Stimulated activated CD8-positive, alpha-beta memory T cell treated with anti-CD3 and anti-CD28 coated beads, Interleukin-15, amount 100 ng/mL, for 4 hours (primary cell): Measurements from ENCODE around the gene CALD1.

Experiments
- DNase-seq, 2 donors: peaks; one replicate each; pipeline ENCODE4 v3.0.0-alpha.2; 2020; ENCODE audit warnings: low read depth in 2 of 2

The CALD1 gene

DNA sequence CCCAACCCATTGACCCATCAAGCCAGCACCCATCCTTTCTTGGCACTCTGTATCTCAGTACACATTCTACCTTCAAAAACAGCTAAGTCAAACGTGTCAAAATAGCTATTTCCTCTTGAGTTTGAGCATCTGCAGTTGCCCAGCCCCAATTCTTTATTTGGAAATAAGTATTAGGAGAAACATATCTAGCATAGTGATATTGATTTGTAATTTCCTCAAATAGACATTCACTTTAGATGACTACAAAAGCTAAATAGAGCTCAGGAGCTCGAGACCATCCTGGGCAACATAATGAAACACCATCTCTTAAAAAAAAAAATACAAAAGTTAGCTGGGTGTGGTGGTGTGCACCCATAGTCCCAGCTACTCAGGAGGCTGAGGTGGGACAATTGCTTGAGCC, 147.6 kb downstream of the CALD1 start:
- DNase-seq = no peak

DNA sequence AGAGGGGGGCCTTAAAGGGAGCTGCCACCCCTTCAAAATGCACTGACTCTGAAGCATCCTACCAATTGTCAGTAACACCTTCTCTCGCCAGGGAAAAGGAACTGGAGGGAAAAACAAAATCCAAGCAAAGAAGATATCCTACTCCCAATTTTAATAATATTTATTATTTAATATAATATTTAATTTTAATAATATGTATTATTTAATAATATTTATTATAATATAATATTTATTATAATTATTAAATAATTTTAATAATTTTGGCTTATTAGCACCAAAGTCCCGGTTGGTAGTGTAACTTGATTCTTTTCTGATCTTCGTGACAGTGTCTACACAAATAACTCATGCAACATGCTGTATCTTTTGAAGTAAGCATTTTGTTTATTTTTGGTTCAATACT, 148.3 kb downstream of the CALD1 start:
- no peak for DNase-seq

DNA sequence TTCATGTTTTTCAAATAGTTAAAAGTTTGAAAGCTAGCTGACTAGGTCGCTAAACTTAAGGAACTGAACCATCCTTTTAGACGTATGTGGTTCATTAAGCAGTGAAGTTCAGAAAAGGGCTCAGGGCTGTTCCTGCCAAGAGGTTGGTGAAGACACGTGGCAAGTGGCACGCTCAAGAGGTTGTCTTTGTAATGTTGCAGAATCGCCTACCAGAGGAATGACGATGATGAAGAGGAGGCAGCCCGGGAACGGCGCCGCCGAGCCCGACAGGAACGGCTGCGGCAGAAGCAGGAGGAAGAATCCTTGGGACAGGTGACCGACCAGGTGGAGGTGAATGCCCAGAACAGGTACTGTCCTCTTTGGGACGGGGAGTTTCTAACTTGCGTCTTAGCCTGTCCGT, 149.1 kb downstream of the CALD1 start:
- DNase-seq = no peak

DNA sequence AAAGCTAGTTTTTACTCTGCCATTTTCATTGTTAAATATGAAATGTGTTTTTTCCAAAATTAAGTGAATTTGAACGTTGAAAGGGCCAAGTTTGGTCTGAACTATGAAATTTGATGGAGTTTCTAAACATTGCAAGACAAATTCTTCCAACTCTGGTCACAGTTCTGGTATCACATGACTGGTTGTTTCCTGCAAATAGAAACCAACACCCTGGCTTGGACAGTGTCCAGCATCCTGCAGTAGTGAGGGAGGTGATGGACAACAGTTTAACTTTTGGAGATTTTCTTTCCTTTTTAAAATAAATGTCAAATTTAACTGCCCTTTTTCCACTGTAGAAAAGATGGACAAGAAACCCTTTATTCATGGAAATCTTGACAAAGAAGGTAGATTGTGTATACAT, 152.1 kb downstream of the CALD1 start:
- no peak for DNase-seq

DNA sequence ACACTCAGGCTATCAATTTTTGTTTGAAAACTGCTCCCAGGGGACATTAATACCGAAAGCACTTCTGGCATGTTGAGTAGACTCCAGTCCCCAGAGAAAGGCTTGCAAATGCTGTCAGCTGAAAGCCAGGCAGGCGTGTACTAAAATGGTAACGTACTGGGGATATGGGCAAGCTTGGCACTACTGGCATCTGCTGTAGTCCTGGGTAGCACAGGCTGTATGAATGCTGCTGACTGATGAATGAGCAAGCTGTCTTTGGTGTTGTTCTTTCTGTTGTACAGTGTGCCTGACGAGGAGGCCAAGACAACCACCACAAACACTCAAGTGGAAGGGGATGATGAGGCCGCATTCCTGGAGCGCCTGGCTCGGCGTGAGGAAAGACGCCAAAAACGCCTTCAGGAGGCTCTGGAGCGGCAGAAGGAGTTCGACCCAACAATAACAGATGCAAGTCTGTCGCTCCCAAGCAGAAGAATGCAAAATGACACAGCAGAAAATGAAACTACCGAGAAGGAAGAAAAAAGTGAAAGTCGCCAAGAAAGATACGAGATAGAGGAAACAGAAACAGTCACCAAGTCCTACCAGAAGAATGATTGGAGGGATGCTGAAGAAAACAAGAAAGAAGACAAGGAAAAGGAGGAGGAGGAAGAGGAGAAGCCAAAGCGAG, 153.4 kb downstream of the CALD1 start:
- no peak for DNase-seq

DNA sequence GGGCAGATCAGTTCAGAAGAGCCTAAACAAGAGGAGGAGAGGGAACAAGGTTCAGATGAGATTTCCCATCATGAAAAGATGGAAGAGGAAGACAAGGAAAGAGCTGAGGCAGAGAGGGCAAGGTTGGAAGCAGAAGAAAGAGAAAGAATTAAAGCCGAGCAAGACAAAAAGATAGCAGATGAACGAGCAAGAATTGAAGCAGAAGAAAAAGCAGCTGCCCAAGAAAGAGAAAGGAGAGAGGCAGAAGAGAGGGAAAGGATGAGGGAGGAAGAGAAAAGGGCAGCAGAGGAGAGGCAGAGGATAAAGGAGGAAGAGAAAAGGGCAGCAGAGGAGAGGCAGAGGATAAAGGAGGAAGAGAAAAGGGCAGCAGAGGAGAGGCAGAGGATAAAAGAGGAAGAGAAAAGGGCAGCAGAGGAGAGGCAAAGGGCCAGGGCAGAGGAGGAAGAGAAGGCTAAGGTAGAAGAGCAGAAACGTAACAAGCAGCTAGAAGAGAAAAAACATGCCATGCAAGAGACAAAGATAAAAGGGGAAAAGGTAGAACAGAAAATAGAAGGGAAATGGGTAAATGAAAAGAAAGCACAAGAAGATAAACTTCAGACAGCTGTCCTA, 154.1 kb downstream of the CALD1 start:
- DNase-seq = no peak

DNA sequence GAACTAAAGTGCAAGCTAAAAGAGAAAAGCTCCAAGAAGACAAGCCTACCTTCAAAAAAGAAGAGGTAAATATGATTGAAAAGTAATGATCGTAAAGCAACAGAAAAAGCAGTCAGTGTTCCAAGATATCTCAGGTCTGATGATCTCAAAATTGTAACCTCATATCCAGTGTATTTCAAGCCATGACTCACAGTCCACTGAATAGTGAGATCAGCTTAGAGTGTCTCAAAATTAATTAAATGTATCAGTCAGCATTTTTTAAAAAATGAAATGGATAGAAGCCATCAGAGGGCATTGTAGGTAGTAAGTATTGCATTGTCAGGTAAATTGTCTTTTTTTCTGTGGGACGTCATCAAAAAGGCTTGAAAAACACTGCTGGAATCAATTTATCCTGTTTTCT, 156.3 kb downstream of the CALD1 start:
- DNase-seq = no peak

DNA sequence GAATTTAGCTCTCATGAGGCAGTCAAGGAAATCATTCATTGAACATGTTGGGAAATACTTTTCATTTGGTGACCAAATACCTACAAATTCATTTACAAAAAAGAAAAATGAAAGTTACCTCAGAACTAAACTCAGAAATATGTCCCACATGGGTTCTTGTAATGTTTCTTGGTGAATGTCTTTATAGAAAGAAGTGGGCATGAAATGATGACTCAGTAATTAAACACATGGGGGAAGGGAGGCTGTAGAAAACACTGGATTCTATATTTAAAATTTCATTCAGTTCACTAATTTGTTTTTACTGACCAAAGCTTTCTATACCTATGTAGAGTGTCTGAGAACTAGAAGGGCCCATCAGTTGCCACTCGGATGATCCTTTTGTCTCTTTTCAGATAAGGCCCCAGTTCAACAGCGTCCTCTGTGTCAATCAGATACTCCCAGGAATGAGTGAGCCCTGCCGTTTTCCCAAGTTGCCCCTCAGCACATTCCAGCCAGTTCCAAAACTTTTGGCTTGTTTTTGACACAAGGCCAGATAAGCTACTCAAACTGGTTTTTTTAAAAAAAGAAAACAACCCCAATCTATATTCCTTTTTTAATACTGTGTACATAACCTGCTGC, 157.6 kb downstream of the CALD1 start:
- DNase-seq = no peak

DNA sequence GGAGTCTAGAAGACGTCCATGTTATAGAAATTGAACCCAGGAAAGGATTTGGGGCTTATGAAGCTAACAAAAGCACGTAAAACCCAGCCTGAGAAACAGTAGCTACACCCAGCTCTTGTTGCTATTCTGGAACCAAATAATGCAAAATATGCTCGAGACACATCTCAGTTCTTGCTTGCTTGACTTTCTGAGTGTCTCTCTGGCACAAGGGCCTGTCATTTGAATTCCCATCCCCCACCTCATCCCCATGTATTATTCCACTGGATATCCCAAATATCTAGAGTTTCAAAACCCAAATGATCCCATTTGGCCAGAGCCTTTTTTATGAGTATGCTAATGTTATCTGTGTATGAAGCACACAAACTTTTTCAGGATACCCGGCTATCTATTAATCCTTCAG, 158.7 kb downstream of the CALD1 start:
- no peak for DNase-seq

DNA sequence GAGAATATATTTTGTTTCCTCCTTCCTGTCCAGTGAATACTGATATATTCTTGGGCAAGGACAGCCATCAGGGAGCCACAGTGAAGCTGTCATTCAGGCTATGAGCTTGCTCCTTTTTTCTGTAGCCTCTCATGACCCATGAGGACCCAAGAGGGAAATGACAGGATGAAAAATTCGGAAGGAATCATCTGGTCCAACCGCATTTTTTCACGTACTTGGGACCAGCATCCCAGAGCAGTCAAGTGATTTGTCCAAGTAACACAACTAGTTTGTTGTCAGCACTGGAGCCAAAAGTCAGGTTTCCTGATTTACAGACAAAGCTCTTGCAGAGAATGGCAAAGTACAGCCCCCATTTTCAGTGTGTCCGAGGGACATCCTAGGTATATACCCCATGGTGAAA, 159.7 kb downstream of the CALD1 start:
- DNase-seq = no peak

DNA sequence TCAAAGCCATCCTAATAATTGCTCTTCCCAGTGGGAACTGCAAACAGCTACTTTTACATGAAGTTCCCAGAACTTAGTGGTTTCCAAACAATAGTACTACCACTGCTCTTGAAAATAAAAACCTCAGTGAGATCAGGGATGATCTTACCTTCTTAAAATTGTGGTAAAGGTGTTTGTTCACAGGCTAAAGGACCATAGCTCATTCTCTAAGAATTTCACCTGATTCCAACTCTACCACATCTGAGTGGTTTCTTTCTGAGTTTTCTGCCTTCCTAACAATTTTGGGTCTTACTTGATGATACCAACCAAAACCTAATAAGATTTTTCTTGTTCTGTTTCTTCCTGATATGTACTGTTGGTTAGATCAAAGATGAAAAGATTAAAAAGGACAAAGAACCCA, 161.3 kb downstream of the CALD1 start:
- no peak for DNase-seq

DNA sequence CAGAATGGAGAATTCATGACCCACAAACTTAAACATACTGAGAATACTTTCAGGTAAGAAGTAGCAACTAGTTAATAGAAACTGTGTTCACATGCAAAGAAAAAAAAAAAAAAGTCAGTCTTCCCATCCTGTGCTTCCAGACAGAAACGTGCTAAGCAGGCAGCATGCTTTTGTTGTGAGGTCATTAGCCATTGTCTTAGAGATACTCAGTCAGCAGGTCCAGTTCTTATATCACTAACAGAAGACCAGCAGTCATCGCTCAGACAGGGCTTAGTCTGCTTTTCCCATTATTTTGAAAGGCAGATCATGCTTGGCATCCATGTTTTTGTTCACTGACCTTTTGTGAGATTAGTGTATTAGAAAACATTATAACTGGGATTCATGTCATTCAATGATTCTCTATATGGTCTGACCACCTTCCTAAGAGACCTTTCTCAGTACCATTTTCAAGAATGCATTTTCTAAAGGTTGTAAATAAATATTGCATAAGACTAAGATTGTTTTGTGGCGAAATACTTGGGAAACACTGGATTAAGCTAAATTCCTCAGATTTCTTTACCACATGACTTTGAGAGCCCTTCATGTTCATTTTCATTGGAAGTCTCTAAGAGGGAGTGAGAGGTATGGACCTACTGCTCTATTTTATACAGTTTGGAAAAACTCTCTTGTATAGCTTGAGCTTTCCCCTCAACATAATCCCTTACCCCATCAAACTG, 161.9 kb downstream of the CALD1 start:
- DNase-seq = no peak

DNA sequence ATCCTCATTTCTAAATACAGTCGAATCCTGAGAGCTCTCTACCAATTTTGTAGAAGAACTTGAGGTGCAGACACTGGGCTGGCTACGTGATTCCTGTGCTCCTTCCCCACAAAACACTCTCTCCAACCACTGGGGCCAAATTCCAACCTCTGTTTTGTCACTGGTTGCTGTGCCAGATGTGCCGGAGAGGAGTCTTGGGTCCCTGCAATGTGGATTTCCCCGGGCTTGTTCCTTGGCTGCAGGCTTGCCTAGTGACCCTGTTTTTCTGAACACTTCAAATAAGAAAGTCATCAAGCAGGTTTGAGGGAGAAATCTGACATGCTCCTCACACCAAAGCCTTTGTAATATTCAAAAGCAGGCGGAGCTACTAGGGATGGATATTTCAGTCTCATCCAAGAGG, 162.5 kb downstream of the CALD1 start:
- no peak for DNase-seq

DNA sequence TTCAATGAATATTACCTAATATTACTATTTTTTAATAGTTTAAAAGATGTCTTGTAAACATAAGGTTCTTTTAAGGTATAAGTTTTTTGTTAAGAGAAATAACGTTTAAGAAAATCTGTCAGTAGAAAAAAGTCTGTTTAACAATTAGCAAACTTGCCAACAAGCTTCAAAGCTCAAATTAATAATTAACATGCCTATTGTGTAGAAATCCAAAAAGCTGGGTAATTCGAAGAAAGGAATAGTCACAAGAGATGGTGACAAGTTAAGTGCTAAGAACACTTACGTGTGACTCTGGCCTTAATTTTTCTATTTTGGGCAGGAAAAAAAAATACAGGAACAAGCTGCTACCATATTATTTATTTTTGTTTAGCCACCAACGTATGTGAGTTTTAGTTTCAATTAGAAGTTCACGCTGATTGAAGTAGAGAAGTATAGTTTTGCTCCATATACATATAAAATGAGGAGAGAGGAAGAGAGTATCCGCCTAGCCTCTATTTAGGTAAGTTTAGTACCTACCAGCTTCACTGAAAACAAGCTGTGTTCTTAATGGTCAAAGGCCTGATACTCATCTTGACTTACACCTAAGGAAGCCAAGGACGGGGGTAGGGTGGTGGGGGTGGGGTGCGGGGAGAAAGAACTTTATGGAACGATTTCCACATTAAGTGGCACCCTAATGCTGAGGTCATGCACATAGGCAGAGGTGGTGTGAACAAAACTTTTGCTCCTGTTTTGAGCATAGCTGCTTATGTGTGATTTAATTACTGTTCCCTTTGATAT, 163.4 kb downstream of the CALD1 start:
- no peak for DNase-seq

DNA sequence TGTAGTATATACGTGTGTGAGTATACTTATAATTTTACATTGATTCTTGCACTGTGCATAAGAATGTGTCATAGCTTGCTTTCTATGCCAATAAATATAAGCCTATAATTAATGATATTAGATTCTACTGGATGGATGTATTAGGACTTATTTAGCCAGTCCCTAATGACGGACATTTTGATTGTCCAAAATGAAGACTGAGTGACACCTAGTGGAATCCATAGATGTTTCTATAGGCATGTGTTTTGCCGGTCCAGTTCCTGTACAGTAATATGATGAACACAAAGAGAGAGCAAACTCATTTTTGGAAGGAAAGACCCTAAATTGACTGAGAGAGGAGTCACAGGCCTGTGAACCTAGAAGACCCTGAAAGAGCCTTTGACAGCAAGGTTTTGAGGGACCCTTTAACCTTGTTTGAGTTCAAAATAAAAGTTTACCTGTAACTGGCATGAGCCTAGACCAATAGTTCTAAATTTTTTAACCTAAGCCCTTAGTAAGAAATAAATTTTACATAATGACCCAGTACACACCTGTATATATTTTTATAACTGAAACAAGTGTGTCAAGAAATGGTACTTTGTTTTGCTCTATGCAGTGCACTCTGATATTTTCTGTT, 164.5 kb downstream of the CALD1 start:
- DNase-seq = no peak

DNA sequence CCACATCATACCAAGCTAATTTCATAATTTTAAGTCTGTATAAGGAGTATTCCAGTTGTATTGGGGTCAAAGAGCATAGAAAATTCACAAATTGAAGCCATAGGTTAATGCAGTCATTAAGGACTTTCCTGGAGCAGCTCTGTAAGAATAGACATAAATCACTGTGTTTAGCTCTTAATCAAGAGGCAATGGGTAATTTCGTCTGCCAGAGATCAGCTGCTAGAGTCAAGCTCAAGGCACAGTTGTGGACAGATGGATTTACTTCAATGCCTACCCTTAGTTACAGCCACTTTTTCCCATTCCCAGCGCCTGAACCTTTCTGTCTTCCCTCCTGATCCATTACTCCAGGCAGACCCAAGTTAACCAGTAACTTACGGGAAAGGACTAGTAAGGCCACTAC, 166.3 kb downstream of the CALD1 start:
- no peak for DNase-seq

DNA sequence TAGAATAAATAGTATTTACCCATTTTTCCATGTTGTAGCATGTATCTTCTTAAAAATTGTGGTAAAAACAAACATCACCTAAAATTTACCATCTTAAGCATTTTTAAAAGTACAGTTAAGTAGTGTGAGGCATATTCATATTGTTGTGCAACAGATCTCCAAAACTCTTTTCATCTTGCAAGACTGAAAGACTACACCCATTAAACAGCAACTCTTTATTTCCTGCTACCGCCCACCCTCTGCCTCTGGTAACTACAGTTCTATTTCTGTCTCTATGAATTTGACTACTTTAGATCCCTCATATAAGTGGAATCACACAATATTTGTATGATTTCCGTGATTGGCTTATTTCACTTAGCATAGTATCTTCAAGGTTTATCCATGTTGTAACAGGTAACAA, 166.8 kb downstream of the CALD1 start:
- DNase-seq = no peak

DNA sequence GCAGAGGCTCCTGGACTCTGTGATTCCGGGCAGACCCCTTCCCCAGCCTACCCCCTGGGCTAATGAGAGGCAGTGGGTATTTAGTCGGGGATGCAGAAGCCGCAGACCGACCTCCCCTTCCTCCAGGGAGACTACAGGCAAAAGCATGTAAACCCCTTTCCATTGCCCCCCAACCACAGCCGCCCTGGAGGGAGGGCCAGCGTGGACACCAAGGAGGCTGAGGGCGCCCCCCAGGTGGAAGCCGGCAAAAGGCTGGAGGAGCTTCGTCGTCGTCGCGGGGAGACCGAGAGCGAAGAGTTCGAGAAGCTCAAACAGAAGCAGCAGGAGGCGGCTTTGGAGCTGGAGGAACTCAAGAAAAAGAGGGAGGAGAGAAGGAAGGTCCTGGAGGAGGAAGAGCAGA, 167.9 kb downstream of the CALD1 start:
- no peak for DNase-seq

DNA sequence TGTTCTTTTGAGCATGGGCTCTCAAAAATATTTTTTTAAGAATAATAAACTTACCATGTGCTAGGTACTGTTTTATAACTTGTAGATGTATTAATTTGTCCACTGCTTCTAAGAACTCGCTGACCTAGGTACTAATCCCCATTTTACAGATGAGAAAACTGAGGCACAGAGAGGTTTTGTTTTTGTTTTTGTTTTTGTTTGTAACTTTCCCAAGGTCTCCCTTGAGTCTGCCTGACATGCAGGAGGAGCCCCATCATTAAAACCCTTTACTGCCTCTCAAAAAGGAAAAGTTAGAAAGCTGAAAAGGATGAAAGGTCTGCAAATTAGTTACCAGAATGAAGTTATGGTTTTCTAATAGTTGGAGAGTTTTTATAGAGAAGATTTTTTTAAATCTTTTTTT, 168.4 kb downstream of the CALD1 start:
- no peak for DNase-seq

DNA sequence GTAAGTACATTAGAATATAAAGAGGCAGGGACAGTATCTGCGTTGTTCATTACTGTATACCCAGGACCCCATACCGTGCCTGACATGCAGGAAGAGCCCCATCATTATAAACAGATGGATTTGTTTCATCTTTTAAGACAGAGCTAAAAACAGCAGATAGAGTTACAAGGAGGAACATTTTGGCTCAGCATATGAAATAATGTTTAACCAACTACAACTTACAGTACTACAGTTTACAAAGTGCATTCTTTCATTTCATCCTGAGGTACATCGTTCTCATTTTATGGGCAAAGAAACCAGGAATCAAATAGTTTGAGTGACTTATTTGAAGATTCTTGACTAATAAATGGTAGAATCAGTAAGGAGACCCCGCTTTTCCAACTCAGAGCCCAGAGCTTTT, 168.8 kb downstream of the CALD1 start:
- DNase-seq = no peak

DNA sequence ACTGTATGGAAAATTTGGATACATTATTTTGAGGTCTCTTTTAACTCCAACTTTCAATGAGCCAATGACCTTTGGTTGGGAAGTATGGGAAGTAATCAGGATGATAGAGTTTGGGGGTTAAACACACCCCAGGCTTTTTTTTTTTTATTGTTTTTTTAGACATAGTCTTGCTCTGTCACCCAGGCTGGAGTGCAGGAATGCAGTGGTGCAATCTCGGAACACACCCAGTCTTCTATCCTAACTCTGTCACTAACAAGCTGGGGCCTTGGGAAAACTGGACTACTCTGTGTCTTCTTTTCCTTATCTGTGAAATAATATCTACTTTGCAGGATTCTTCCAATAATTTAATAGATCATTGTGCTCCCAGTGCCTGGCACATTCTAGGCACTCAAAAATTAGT, 169.3 kb downstream of the CALD1 start:
- no peak for DNase-seq

DNA sequence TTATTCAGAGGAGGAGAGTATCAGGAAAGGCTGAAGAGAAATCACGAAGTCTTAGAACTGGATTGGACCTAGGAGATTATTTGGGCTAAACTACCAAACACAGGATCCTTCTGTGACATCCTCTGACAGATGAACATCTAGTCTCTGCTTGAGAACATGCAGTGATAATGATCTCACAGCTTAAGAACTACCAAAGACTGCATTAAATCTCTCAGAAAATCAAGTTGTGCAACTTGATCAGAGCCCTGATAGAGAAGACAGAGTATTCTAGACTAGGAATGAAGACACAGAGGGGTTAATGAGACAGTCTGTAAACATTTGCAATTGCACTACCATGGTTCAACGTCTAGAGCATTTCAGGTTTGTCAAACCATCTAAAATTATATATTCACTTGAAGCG, 169.7 kb downstream of the CALD1 start:
- DNase-seq = no peak
